Hepatocyte (in vitro differentiated cells): ENCODE data around the gene NAIF1. TPM values are rescaled to one million over a fixed set of nuclear protein-coding genes. Genes with fewer than 3 reads are reported as not detected.

Experiments
- DNase-seq: peaks from one replicate; pipeline ENCODE4 v3.0.0-alpha.2; 2016; ENCODE audit warnings: low spot score
- H2AFZ ChIP-seq: fragments of 200-600 bp; sonication (generic); 2 replicates; pipeline ENCODE4 v1.6.0; 2016; ENCODE audit warnings: antibody characterized with exemption, mild to moderate bottlenecking
- H3K27ac ChIP-seq: fragments of 200-600 bp; sonication (generic); 2 replicates; pipeline ENCODE4 v1.5.1; 2016; ENCODE audit warnings: mild to moderate bottlenecking
- H3K27me3 ChIP-seq: fragments of 200-600 bp; sonication (generic); 2 replicates; pipeline ENCODE4 v1.6.1; 2016
- H3K36me3 ChIP-seq: fragments of 200-600 bp; sonication (generic); replicated peaks from 2 replicates; pipeline ENCODE4 v1.5.1; 2016; ENCODE audit warnings: low read depth; ENCODE audit not compliant: insufficient read depth
- H3K4me1 ChIP-seq: fragments of 200-600 bp; sonication (generic); 2 replicates; pipeline ENCODE4 v1.5.1; 2016; ENCODE audit warnings: mild to moderate bottlenecking, moderate library complexity; ENCODE audit not compliant: insufficient read depth
- H3K4me2 ChIP-seq: fragments of 200-600 bp; sonication (generic); 2 replicates; pipeline ENCODE4 v1.6.0; 2016
- H3K4me3 ChIP-seq: fragments of 200-600 bp; sonication (generic); 2 replicates; pipeline ENCODE4 v1.5.1; 2016; ENCODE audit warnings: mild to moderate bottlenecking
- H3K79me2 ChIP-seq: fragments of 200-600 bp; sonication (generic); 2 replicates; pipeline ENCODE4 v1.6.0; 2017; ENCODE audit warnings: mild to moderate bottlenecking
- H3K9me2 ChIP-seq: fragments of 200-600 bp; sonication (generic); replicated peaks from 2 replicates; pipeline ENCODE4 v1.6.0; 2017; ENCODE audit warnings: mild to moderate bottlenecking; ENCODE audit not compliant: insufficient read depth
- H3K9me3 ChIP-seq: fragments of 200-600 bp; sonication (generic); 2 replicates; pipeline ENCODE4 v1.5.1; 2016; ENCODE audit warnings: low read depth, mild to moderate bottlenecking
- H4K20me1 ChIP-seq: fragments of 200-600 bp; sonication (generic); 2 replicates; pipeline ENCODE4 v1.6.0; 2016; ENCODE audit warnings: mild to moderate bottlenecking; ENCODE audit not compliant: insufficient read depth, poor library complexity, severe bottlenecking
- EZH2 ChIP-seq: fragments of 200-600 bp; sonication (generic); IDR thresholded peaks from 2 replicates; pipeline ENCODE4 v1.6.1; 2016; ENCODE audit warnings: antibody characterized with exemption, mild to moderate bottlenecking, borderline replicate concordance
- EZH2phosphoT487 ChIP-seq: fragments of 200-600 bp; sonication (generic); IDR thresholded peaks from one replicate; pipeline ENCODE4 v1.6.1; 2018; ENCODE audit warnings: antibody characterized with exemption, mild to moderate bottlenecking, low read depth, moderate library complexity; ENCODE audit not compliant: unreplicated experiment, severe bottlenecking
- WGBS: methylation state at CpG from one replicate; pipeline ENCODE4 v1.1.6; 2016; ENCODE audit warnings: low lambda C conversion rate; ENCODE audit errors: missing lambda C conversion rate; 5-methylcytosine and 5-hydroxymethylcytosine counted together
- polyA plus RNA-seq: library from polyadenylated mRNA; unstranded; fragments of >200 nt; fragmentation: Nextera tagmentation; extraction: Ambion mirVana; gene quantifications from 2 replicates; pipeline ENCODE4 v1.2.1, GENCODE V29; 2016
- total RNA-seq: library from RNA; depleted of rRNA; stranded (reverse); fragments of >200 nt; gene quantifications from 2 replicates; pipeline ENCODE4 v1.2.3, GENCODE V29; 2014
- TF ChIP-seq, protein P1 (sequence below): fragments of 200-600 bp; sonication (generic); IDR thresholded peaks from 2 replicates; pipeline ENCODE4 v1.5.1; 2016; ENCODE audit warnings: antibody characterized with exemption, mild to moderate bottlenecking; ENCODE audit not compliant: poor library complexity

The NAIF1 gene
- total and polyA plus RNA-seq, 2 experiments from 2014 or later: 8.0 to 10.3 TPM

DNA sequence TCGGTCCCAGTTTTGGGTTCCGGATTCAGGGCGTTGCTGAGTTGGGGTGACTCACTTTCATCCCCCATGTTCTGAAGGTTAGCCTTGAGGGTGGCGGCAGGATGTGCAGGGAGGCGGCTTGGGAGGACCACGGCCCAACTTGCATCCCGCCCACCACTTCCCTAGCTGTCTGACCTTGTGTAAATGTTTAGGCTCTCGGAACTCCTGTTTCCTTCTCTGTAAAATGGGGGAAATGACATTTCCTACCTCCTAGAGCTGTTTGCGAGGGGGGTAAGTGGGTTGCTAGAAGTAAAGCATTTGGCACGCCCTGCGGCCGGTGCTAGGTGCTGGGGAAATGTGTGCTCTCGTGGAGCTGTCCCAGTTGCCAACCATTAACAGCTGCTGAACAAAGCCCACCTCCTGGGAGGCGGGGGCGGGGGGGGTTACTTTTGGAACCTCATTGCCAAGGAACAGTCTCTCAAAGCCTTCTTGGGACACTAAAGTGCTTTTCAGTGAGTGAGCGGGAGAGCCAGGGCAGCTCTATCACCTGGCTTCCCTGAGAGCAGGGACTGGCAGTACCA, 32.9 kb upstream of the NAIF1 start:
- H3K9me2 ChIP-seq: no peaks in the 10 kb centered on the region
- peak overlapping the region; percentile 71 for H3K4me2 ChIP-seq
- peak overlapping the region; percentile 13 for H3K4me3 ChIP-seq
- peak overlapping the region; percentile 94 for H3K27ac ChIP-seq
- H3K36me3 ChIP-seq: no peaks in the 10 kb centered on the region
- DNase-seq: peak; percentile 11
- 78% methylated on average over 16 of the region's 16 CpGs for WGBS
- no peak for TF ChIP-seq EZH2phosphoT487
- TF ChIP-seq, protein P1, sequence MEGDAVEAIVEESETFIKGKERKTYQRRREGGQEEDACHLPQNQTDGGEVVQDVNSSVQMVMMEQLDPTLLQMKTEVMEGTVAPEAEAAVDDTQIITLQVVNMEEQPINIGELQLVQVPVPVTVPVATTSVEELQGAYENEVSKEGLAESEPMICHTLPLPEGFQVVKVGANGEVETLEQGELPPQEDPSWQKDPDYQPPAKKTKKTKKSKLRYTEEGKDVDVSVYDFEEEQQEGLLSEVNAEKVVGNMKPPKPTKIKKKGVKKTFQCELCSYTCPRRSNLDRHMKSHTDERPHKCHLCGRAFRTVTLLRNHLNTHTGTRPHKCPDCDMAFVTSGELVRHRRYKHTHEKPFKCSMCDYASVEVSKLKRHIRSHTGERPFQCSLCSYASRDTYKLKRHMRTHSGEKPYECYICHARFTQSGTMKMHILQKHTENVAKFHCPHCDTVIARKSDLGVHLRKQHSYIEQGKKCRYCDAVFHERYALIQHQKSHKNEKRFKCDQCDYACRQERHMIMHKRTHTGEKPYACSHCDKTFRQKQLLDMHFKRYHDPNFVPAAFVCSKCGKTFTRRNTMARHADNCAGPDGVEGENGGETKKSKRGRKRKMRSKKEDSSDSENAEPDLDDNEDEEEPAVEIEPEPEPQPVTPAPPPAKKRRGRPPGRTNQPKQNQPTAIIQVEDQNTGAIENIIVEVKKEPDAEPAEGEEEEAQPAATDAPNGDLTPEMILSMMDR: no peak
- TF ChIP-seq EZH2: no peak
- peaks cover 62% of the 10 kb centered on the region for H3K79me2 ChIP-seq
- H3K4me1 ChIP-seq: peaks cover 47% of the 10 kb centered on the region
- no peaks in the 10 kb centered on the region for H3K9me3 ChIP-seq
- no peak overlapping the region for H2AFZ ChIP-seq
- H4K20me1 ChIP-seq: no peaks in the 10 kb centered on the region
- H3K27me3 ChIP-seq: no peaks in the 10 kb centered on the region

DNA sequence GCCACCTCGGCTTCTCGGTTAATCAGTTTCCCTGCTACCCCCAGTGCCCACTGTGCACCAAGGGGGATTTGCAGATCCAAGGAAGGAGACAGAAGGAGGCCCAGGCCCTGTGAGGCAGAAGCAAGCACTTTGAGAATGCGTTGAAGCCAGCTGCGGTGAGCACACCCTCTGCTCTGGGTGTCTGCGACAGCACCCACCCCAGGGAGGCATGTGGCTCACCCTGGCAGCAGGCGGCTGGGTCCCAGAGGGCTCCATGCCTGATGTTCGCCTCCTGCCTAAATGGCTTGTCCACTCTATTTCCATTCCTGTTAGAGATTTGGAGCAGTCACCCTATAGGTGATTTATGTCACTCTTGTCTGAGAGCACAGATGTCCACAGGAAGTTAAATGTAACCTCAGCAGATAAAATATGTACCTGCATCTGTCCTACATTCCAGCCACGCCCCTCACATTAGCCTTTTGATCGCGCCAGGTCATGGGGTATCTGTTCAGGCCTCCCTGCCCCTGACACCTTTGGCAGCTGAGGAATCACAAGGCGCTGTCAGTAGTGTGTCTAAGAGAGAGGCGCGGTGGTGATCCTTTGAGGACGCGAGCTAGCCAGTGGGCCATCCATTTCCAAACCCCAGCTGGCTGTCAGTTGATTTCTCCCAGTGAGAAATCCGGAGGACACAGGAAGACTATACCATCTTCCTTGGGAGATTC, 32.3 kb upstream of the NAIF1 start:
- no peaks in the 10 kb centered on the region for H3K36me3 ChIP-seq

DNA sequence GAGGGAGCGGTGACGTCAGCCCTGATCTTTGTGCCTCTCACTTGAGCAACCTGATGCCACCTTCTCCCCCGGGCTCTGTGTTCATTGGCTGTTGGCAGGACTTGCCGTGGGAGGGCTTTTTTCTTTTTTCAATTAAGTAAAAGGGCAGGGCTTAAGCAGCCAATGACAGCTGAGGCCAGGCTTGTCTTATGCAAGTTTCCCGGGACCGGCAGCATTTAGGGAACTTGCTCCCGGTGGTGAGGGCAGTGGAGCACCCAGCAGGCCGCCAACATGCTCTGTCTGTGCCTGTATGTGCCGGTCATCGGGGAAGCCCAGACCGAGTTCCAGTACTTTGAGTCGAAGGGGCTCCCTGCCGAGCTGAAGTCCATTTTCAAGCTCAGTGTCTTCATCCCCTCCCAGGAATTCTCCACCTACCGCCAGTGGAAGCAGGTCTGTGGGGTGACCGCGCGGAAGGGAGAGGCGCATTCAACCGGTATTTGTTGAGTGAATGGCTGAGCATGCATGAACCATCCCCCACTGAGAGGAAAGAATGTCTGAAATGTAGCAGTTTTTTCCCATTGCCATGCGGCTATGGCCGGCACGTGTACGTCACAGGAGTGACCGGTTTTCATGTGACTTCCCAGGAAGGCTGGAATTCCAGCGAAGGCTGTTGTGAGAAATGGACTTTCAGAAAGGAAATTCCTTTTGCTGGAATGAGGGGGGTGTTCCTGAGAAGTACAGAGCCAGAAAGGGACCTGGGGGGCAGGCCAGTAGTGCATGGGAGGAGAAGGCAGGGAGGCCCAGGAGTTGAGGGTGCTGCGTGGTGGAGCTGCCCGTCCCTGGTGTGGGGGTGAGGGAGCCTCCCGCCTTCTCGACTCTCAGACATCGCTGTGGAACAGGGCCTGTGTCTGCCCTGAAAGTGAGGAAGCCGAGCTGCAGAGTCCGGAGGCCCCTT, 31.4 kb upstream of the NAIF1 start:
- peak; percentile 97 for DNase-seq
- 3% methylated on average over 32 of the region's 32 CpGs for WGBS
- Histone ChIP-seq H3K4me1 (peaks cover 47% of the 10 kb centered on the region), H3K27ac (peak overlapping the region; percentile 94), H3K9me3 (no peaks in the 10 kb centered on the region), H2AFZ (no peak overlapping the region), H3K4me2 (peak overlapping the region; percentile 71), H3K36me3 (no peaks in the 10 kb centered on the region), H3K27me3 (no peaks in the 10 kb centered on the region), H3K9me2 (no peaks in the 10 kb centered on the region), H4K20me1 (no peaks in the 10 kb centered on the region), H3K4me3 (peak overlapping the region; percentile 4), H3K79me2 (peaks cover 65% of the 10 kb centered on the region)
- TF ChIP-seq, protein P1: no peak
- TF ChIP-seq EZH2phosphoT487 (no peak), EZH2 (no peak)

More for the DNA sequence above, 32.3 kb upstream of the NAIF1 start:
- Histone ChIP-seq H3K9me3 (no peaks in the 10 kb centered on the region), H3K4me3 (peak overlapping the region; percentile 4), H3K9me2 (no peaks in the 10 kb centered on the region), H3K27me3 (no peaks in the 10 kb centered on the region), H3K4me2 (peak overlapping the region; percentile 71), H4K20me1 (no peaks in the 10 kb centered on the region), H3K4me1 (peaks cover 51% of the 10 kb centered on the region), H3K79me2 (peaks cover 65% of the 10 kb centered on the region), H3K27ac (peak overlapping the region; percentile 94), H2AFZ (no peak overlapping the region)
- peak; percentile 48 for DNase-seq
- TF ChIP-seq EZH2phosphoT487: no peak
- WGBS: 61% methylated on average over 16 of the region's 16 CpGs
